Kidney epithelial cell (primary cell): ENCODE results near the gene MAFG. TPM values are rescaled to one million over a fixed set of nuclear protein-coding genes. Genes with fewer than 3 reads are reported as not detected.
A peak's percentile ranks its signal among the peaks of the same experiment; 100 is the strongest.

Source experiments
- DNase-seq: peaks from one replicate; pipeline ENCODE4 v3.0.0-alpha.2; 2010; ENCODE audit warnings: low read depth
- H3K27me3 ChIP-seq: 2 replicates; pipeline ENCODE4 v1.6.0; 2011; ENCODE audit warnings: low read length; ENCODE audit not compliant: control insufficient read depth, insufficient read depth
- H3K36me3 ChIP-seq: 2 replicates; pipeline ENCODE4 v1.5.1; 2011; ENCODE audit warnings: low read length; ENCODE audit not compliant: control insufficient read depth, insufficient read depth
- H3K4me3 ChIP-seq: 2 replicates; pipeline ENCODE4 v1.5.1; 2011; ENCODE audit warnings: low read depth, mild to moderate bottlenecking, control low read depth, low read length
- CTCF ChIP-seq: IDR thresholded peaks from 2 replicates; pipeline ENCODE4 v1.5.1; 2011; ENCODE audit warnings: mild to moderate bottlenecking, moderate library complexity, low read length, control low read depth, inconsistent platforms; ENCODE audit not compliant: insufficient read depth, poor library complexity, severe bottlenecking
- total RNA-seq: library from RNA; depleted of rRNA; stranded (reverse); fragments of >200 nt; gene quantifications from 2 replicates; pipeline ENCODE4 v1.2.3, GENCODE V29; 2015

The MAFG gene
- total RNA-seq, 1 donor from 2014 or later, result 41.1 TPM

GRCh38 chr17:81911969-81912368 lies 15.6 kb downstream of the MAFG start:
- H3K27me3 ChIP-seq, result no peaks in the 10 kb centered on the region
- no peak for DNase-seq
- no peak overlapping the region for H3K4me3 ChIP-seq
- peaks cover 6% of the 10 kb centered on the region for H3K36me3 ChIP-seq
- no peak for TF ChIP-seq CTCF

GRCh38 chr17:81911277-81911961 lies 16.1 kb downstream of the MAFG start, which contains the start of gene PCYT2:
PCYT2 (minus strand) TSS chr17:81911399; CDS start chr17:81911355, 44 bp downstream.
- Histone ChIP-seq H3K36me3 (peaks cover 6% of the 10 kb centered on the region), H3K27me3 (no peaks in the 10 kb centered on the region), H3K4me3 (peak within 1 kb of the TSS; percentile 51)
- TF ChIP-seq CTCF, result no peak
- DNase-seq, result no peak

GRCh38 chr17:81910840-81911276 lies 16.7 kb downstream of the MAFG start:
- no peak for DNase-seq
- TF ChIP-seq CTCF, result no peak
- Histone ChIP-seq H3K36me3 (peaks cover 6% of the 10 kb centered on the region), H3K27me3 (no peaks in the 10 kb centered on the region), H3K4me3 (peak overlapping the region; percentile 51)

- Histone ChIP-seq H3K4me3 (peak overlapping the region; percentile 51), H3K27me3 (no peaks in the 10 kb centered on the region), H3K36me3 (peaks cover 4% of the 10 kb centered on the region)
- no peak for DNase-seq
- no peak for TF ChIP-seq CTCF
These were observed 17.3 kb downstream of the MAFG start for GRCh38 chr17:81909966-81910839.

- no peak for DNase-seq
- Histone ChIP-seq H3K36me3 (peaks cover 3% of the 10 kb centered on the region), H3K27me3 (no peaks in the 10 kb centered on the region), H3K4me3 (no peak overlapping the region)
- no peak for TF ChIP-seq CTCF
These were observed 18.3 kb downstream of the MAFG start for GRCh38 chr17:81909231-81909630.
